Fibroblast of skin of scalp (primary cell): ENCODE data around the gene ARMC5. TPM values are rescaled to one million over a fixed set of nuclear protein-coding genes. Genes with fewer than 3 reads are reported as not detected.
"Not testable (repeated sequence)": the region's sequence is repeated elsewhere in the genome, so short reads cannot be mapped to it uniquely, and the experiment has no call there.

Experiments used
- DNase-seq: peaks from one replicate; pipeline ENCODE4 v3.0.0-alpha.2; 2013
- polyA plus RNA-seq, 2 experiments: library from polyadenylated mRNA; unstranded; fragments of 120-200 nt; gene quantifications; one replicate each; pipeline ENCODE4 v1.2.1, GENCODE V29; 2013; ENCODE audit not compliant: insufficient read length in 2 of 2

ARMC5 gene
- 8.5 TPM for polyA plus RNA-seq (2013, experiment 1 of 2; ENCODE audit: insufficient read length)
- polyA plus RNA-seq (2013, experiment 2 of 2; ENCODE audit: insufficient read length): 7.7 TPM

DNA sequence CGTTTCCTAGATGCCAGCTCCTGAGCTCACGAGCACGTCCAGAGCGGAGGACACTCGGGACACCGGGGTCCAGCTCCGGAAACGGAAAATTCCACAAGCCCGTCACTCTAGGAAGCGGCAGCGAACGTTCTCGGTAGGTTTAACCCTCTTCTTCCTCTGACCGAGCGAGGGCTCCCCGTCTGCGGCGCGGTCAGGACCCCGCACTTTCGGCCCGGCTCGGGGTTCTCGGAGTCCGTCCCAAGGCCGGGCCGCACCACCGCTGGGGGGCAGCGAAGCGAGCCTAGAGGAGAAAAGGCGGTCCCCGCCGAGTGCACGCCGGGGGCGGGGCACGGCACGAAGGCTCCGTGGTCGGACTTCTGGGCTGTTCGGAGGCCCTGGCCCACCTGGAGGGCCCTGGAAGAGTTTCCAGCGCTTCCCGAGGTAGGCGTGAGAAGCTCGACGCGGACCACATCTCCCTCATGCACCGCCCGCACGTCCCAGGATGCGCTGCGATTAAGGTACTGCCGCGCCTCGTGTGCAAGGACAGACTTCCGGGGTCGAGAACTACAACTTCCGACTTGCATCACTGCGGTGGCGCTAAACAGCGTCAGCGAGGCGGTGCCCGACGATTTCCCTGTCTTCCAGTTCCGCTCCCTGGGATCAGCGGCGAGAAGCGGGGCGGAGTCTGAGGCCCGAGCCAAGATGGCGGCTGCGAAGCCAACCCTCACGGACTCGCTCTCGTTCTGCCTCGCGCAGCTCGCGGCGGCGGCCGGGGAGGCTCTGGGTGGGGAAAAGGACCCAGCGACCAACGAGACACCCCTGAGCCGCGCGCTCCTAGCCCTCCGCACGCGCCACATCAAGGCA, at the start of gene ARMC5:
TSS of gene ARMC5 (plus strand) at position 658 of the 843 bp plus-strand sequence. CDS start at position 682, 24 bp downstream.
- peak; percentile 99 for DNase-seq

GRCh38 chr16:31410082-31410481, 49.2 kb upstream of the ARMC5 start:
- DNase-seq: no peak

GRCh38 chr16:31411024-31411844, 48.1 kb upstream of the ARMC5 start:
- DNase-seq: no peak

DNA sequence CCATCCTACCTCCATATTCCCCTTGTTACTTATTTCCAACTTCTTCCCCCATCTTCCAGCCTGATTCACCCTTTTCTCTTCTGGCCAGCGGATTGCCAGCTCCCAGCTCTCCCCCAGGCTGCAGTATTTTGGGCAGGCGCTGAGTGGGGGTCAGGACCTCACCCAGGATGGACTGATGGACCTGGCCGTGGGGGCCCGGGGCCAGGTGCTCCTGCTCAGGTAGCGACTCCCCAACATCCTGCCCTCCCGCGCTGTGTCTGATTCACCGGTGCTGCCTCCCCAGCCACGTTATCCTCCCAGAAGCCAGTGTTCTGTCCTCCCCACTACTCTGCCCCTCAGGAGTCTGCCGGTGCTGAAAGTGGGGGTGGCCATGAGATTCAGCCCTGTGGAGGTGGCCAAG, 46.6 kb upstream of the ARMC5 start:
- DNase-seq: no peak

- no peak for DNase-seq
Observed at GRCh38 chr16:31413381-31413780, 45.9 kb upstream of the ARMC5 start.

DNA sequence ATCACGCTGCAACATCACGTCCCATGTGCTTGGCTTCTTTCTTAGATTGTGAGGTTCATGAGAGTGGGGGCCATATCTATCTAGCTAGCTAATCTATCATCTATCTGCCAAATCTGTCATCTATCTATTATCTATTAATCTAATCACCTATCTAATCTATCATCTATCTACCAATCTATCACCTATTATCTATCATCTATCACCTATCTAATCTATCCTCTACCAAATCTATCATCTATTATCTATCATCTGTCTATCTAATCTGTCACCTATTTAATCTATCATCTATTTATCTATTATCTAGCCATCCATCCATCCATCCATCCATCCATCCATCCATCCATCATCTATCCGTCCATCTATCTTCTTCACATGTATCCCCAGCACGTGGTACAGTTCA, 45.4 kb upstream of the ARMC5 start:
- DNase-seq: no peak

DNA sequence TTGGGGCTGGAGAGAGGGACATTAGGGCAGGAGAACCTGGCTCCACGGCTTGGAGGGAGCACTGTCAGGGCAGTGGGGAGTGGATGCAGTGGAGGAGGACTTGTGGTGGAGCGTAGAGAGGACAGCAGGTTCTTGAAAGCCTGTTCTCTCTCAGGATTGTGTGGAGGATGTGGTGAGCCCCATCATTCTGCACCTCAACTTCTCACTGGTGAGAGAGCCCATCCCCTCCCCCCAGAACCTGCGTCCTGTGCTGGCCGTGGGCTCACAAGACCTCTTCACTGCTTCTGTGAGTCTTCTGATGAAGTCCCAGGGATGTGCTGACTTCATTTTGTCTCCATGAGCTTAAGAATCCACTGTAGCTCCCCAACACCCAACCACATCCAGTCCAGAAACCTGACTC, 44.6 kb upstream of the ARMC5 start:
- DNase-seq: no peak

- DNase-seq: no peak
Observed at GRCh38 chr16:31416371-31416770, 42.9 kb upstream of the ARMC5 start.

- DNase-seq: not testable (repeated sequence)
Observed at GRCh38 chr16:31417036-31417435, 42.3 kb upstream of the ARMC5 start.

DNA sequence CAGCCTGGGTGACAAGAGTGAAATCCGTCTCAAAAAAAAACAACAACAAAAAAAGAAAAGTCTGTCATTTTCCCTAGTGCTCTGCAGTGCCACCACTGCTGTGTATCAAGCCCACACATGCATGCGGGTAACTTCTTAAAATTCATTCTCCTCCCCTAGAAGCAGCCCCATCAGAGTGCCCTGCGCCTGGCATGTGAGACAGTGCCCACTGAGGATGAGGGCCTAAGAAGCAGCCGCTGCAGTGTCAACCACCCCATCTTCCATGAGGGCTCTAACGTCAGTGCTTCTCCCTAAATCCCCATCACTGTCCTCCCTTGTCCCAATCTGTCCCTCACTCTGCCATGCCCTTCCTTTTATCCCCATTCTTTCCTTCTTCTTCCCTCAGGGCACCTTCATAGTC, 41.4 kb upstream of the ARMC5 start:
- DNase-seq: no peak

- no peak for DNase-seq
Observed at GRCh38 chr16:31420037-31420436, 39.3 kb upstream of the ARMC5 start.

DNA sequence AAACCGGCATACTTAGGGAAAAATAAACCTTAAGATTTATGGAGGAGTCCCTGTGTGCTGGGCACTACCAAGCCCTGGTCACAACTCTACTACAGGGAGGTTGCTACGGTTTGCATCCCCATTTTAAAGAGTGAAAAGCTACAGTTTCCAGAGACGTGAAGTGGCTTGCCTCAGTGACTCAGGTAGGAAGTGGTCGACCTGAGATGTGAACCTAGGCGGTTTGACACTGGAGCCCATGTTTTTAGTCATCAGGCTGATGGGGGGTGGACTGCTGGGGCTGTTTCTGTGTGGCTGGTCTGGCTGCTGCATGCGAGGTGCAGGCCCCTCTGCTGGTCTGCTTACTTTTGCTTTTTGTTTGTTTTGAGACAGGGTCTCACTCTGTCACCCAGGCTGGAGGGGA, 37.7 kb upstream of the ARMC5 start:
- no peak for DNase-seq

DNA sequence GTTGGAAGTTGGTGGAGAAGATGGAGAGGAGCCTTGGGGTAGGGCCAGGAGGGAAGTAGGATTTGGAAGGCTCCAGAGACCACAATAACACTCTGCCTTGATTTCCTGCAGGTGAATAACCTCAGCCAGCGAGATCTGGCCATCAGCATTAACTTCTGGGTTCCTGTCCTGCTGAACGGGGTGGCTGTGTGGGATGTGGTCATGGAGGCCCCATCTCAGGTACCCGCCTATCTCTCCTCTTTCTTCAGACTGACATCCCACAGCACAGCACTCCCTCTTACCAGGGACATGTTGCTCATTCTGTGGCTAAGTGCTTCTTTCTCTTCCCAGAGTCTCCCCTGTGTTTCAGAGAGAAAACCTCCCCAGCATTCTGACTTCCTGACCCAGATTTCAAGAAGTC, 36.1 kb upstream of the ARMC5 start:
- no peak for DNase-seq

DNA sequence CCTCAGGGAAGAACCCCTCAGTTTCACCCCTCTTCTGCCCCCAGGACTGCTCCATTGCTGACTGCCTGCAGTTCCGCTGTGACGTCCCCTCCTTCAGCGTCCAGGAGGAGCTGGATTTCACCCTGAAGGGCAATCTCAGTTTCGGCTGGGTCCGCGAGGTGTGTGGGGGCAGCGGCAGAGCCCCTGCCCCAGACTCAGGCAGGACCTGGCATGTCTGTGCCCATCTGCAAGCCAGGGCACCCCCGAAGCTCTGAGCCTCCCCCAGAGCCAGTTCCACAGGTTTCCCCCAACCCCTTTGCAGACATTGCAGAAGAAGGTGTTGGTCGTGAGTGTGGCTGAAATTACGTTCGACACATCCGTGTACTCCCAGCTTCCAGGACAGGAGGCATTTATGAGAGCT, 35.5 kb upstream of the ARMC5 start:
- no peak for DNase-seq

GRCh38 chr16:31427441-31428278, 31.6 kb upstream of the ARMC5 start:
- peak; percentile 55 for DNase-seq

DNA sequence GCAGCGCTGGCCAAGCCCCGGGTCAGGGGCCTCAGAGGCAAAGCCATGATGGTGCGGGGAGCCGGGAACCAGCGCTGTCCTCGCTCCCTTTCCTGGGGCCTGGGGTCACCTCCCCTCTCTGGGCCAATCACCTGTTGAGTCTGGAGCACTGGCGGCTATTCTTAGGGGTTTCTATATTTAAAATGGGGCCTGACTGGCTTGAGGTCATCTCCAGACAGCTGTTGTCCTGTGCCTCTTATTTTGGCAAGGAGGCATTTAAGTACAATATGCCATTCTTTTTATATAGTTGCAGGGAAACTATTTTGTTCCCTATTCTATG, 31.1 kb upstream of the ARMC5 start, which contains the start of gene COX6A2:
TSS of gene COX6A2 (minus strand) at position 82 of the 319 bp plus-strand sequence. CDS start at position 47, 35 bp downstream.
- no peak for DNase-seq

- no peak for DNase-seq
Observed at GRCh38 chr16:31428638-31429247, 30.6 kb upstream of the ARMC5 start.

GRCh38 chr16:31429314-31429713, 30.0 kb upstream of the ARMC5 start:
- DNase-seq: no peak

DNA sequence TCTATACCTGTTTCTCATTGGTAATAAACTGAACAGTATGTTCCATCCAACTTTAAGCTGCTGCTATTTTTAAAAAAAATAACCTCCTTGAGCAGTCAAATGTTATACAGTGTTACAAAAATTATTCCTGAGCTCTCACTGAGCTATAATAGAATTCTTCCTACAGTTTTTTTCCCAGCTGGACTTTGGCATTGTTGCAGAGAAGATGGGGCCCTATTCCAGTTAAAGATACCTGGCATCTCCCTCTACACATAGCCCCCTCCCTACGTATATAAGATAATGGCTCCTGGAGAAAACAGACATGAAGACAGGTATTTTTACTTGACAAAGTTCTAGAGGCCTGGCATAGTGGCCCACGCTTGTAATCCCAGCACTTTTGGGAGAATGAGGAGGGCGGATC, 29.5 kb upstream of the ARMC5 start:
- DNase-seq: no peak

- DNase-seq: no peak
Observed at GRCh38 chr16:31430380-31431052, 28.8 kb upstream of the ARMC5 start.
